ENCODE results near the gene LTBP1. TPM values are rescaled to one million over a fixed set of nuclear protein-coding genes. Genes with fewer than 3 reads are reported as not detected.

LTBP1 gene
- total RNA-seq, 1 experiment from 2014 or later, result 2.2 TPM

GRCh38 chr2:33111002-33111446 is 164.3 kb downstream of the LTBP1 start:
- no peak for TF ChIP-seq CTCF (conservative IDR thresholded peaks at IDR 0.05; ENCODE audit: low read depth, low read length)
- TF ChIP-seq EZH2 (IDR thresholded peaks at IDR 0.05; ENCODE audit: borderline replicate concordance, low read depth, low read length, poor library complexity, severe bottlenecking), result no peak
- ChIA-PET CTCF (no interaction called here), POLR2A (ENCODE audit: low non-redundant PET) (interaction anchor here (0.5 kb wide), 1 partner anchor 435 kb away, joined by 3 read pairs; no protein-coding TSS in a partner anchor)
- no TSS peak for BruUV-seq (replicated peaks)
- no peaks in the 10 kb centered on the region for H3K9me3 ChIP-seq (ENCODE audit: low read depth, low read length, poor library complexity, severe bottlenecking)
- no peak for DNase-seq (ENCODE audit: low spot score)
- no peaks in the 10 kb centered on the region for H3K36me3 ChIP-seq (ENCODE audit: insufficient read depth, low read length, poor library complexity, severe bottlenecking)
- H3K4me1 ChIP-seq (ENCODE audit: insufficient read depth, low read length, poor library complexity, severe bottlenecking), result no peaks in the 10 kb centered on the region
- peaks cover 7% of the 10 kb centered on the region for H3K27me3 ChIP-seq (replicated peaks; ENCODE audit: insufficient read depth, low read depth, low read length, poor library complexity)
- no peak overlapping the region for H3K27ac ChIP-seq (ENCODE audit: low read depth, low read length, poor library complexity, severe bottlenecking)
- intact Hi-C loops (cut with micrococcal nuclease; ENCODE audit: unreplicated experiment), result no loop called here
- no peak overlapping the region for H3K4me3 ChIP-seq (ENCODE audit: low read depth, low read length, poor library complexity, severe bottlenecking)

GRCh38 chr2:33115196-33115595 is 168.4 kb downstream of the LTBP1 start:
- Histone ChIP-seq H3K4me3 (ENCODE audit: low read depth, low read length, poor library complexity, severe bottlenecking) (no peak overlapping the region), H3K36me3 (ENCODE audit: insufficient read depth, low read length, poor library complexity, severe bottlenecking) (no peaks in the 10 kb centered on the region), H3K9me3 (ENCODE audit: low read depth, low read length, poor library complexity, severe bottlenecking) (no peaks in the 10 kb centered on the region), H3K27ac (ENCODE audit: low read depth, low read length, poor library complexity, severe bottlenecking) (no peak overlapping the region), H3K27me3 (replicated peaks; ENCODE audit: insufficient read depth, low read depth, low read length, poor library complexity) (peaks cover 7% of the 10 kb centered on the region), H3K4me1 (ENCODE audit: insufficient read depth, low read length, poor library complexity, severe bottlenecking) (no peaks in the 10 kb centered on the region)
- TF ChIP-seq EZH2 (IDR thresholded peaks at IDR 0.05; ENCODE audit: borderline replicate concordance, low read depth, low read length, poor library complexity, severe bottlenecking) (no peak), CTCF (conservative IDR thresholded peaks at IDR 0.05; ENCODE audit: low read depth, low read length) (no peak)
- POLR2A ChIA-PET (ENCODE audit: low non-redundant PET), result no interaction called here
- no TSS peak for BruUV-seq (replicated peaks)
- CTCF ChIA-PET, result no interaction called here
- no peak for DNase-seq (ENCODE audit: low spot score)
- intact Hi-C loops (cut with micrococcal nuclease; ENCODE audit: unreplicated experiment), result no loop called here

GRCh38 chr2:33115728-33116127 is 169.0 kb downstream of the LTBP1 start:
- BruUV-seq (replicated peaks), result no TSS peak
- no peak overlapping the region for H3K27ac ChIP-seq (ENCODE audit: low read depth, low read length, poor library complexity, severe bottlenecking)
- H3K4me1 ChIP-seq (ENCODE audit: insufficient read depth, low read length, poor library complexity, severe bottlenecking), result no peaks in the 10 kb centered on the region
- ChIA-PET CTCF (no interaction called here), POLR2A (ENCODE audit: low non-redundant PET) (no interaction called here)
- DNase-seq (ENCODE audit: low spot score), result no peak
- intact Hi-C loops (cut with micrococcal nuclease; ENCODE audit: unreplicated experiment), result no loop called here
- H3K9me3 ChIP-seq (ENCODE audit: low read depth, low read length, poor library complexity, severe bottlenecking), result no peaks in the 10 kb centered on the region
- TF ChIP-seq CTCF (conservative IDR thresholded peaks at IDR 0.05; ENCODE audit: low read depth, low read length), result no peak
- no peak for TF ChIP-seq EZH2 (IDR thresholded peaks at IDR 0.05; ENCODE audit: borderline replicate concordance, low read depth, low read length, poor library complexity, severe bottlenecking)
- H3K27me3 ChIP-seq (replicated peaks; ENCODE audit: insufficient read depth, low read depth, low read length, poor library complexity), result peaks cover 7% of the 10 kb centered on the region
- H3K4me3 ChIP-seq (ENCODE audit: low read depth, low read length, poor library complexity, severe bottlenecking), result no peak overlapping the region
- H3K36me3 ChIP-seq (ENCODE audit: insufficient read depth, low read length, poor library complexity, severe bottlenecking), result no peaks in the 10 kb centered on the region
